Kidney glomerular epithelial cell (primary cell): ENCODE results near the gene TXNRD3.
A peak's percentile ranks its signal among the peaks of the same experiment; 100 is the strongest.

Experiments
- DNase-seq: peaks from one replicate; lab custom pipeline; 2025; lab: John Stamatoyannopoulos, UW

Gene TXNRD3

GRCh38 chr3:126654571-126655383, at the start of gene TXNRD3:
TSS of gene TXNRD3 (minus strand) at chr3:126655124.
- DNase-seq = peak; percentile 56

- peak; percentile 90 for DNase-seq
Measured at GRCh38 chr3:126703512-126704493, 48.9 kb upstream of the TXNRD3 start, which contains the start of gene CHCHD6. TSS of gene CHCHD6 (plus strand) at chr3:126704240. CDS start at chr3:126704313, 73 bp downstream.

- DNase-seq = no peak
Measured at GRCh38 chr3:126699011-126699410, 44.1 kb upstream of the TXNRD3 start.

GRCh38 chr3:126696701-126697267, 41.9 kb upstream of the TXNRD3 start:
- no peak for DNase-seq

- DNase-seq = no peak
Measured at GRCh38 chr3:126693921-126694320, 39.0 kb upstream of the TXNRD3 start.

GRCh38 chr3:126692858-126693257, 37.9 kb upstream of the TXNRD3 start:
- DNase-seq = no peak

- no peak for DNase-seq
Measured at GRCh38 chr3:126691765-126692164, 36.8 kb upstream of the TXNRD3 start.

GRCh38 chr3:126685493-126685892, 30.6 kb upstream of the TXNRD3 start:
- DNase-seq = no peak

- DNase-seq = no peak
Measured at GRCh38 chr3:126685021-126685420, 30.1 kb upstream of the TXNRD3 start.

GRCh38 chr3:126684218-126684751, 29.4 kb upstream of the TXNRD3 start:
- DNase-seq = peak; percentile 6

- DNase-seq = no peak
Measured at GRCh38 chr3:126683069-126683468, 28.1 kb upstream of the TXNRD3 start.

- no peak for DNase-seq
Measured at GRCh38 chr3:126682009-126682408, 27.1 kb upstream of the TXNRD3 start.

GRCh38 chr3:126680667-126681055, 25.7 kb upstream of the TXNRD3 start:
- DNase-seq = no peak

GRCh38 chr3:126679831-126680666, 25.1 kb upstream of the TXNRD3 start:
- DNase-seq = no peak

GRCh38 chr3:126679318-126679751, 24.4 kb upstream of the TXNRD3 start:
- peak; percentile 74 for DNase-seq

GRCh38 chr3:126678693-126679317, 23.9 kb upstream of the TXNRD3 start:
- DNase-seq = no peak

- no peak for DNase-seq
Measured at GRCh38 chr3:126677862-126678503, 23.1 kb upstream of the TXNRD3 start.

GRCh38 chr3:126676919-126677705, 22.2 kb upstream of the TXNRD3 start:
- no peak for DNase-seq

- DNase-seq = no peak
Measured at GRCh38 chr3:126672741-126673140, 17.8 kb upstream of the TXNRD3 start.
